Small intestine (tissue), 7 donors: ENCODE results near the gene CCDC106. TPM values are rescaled to one million over a fixed set of nuclear protein-coding genes. Genes with fewer than 3 reads are reported as not detected.

ENCODE experiments used
- DNase-seq, 2 donors: peaks; one replicate each; pipeline versions ENCODE4 v3.0.0 to v3.0.0-alpha.2; 2013
- FAIRE-seq: peaks from 2 replicates; lab custom pipeline; 2012; peaks lifted over from hg19 to GRCh38; lab: Jason Lieb, UNC
- H3K27ac ChIP-seq, 3 donors: one replicate each; pipeline ENCODE4 v1.5.1; 2013; ENCODE audit warnings: low read length in 2 of 3, mild to moderate bottlenecking in 2 of 3, control low read depth in 1 of 3, inconsistent platforms in 1 of 3, low read depth in 1 of 3, moderate library complexity in 1 of 3
- H3K27me3 ChIP-seq, 3 donors: one replicate each; pipeline ENCODE4 v1.6.1; 2013; ENCODE audit warnings: low read length in 3 of 3, inconsistent platforms in 1 of 3; ENCODE audit not compliant: control insufficient read depth in 3 of 3, insufficient read depth in 3 of 3
- H3K36me3 ChIP-seq, 3 donors: one replicate each; pipeline ENCODE4 v1.6.1; 2013; ENCODE audit warnings: low read length in 3 of 3, inconsistent platforms in 1 of 3, low read depth in 1 of 3, mild to moderate bottlenecking in 1 of 3, moderate library complexity in 1 of 3; ENCODE audit not compliant: control insufficient read depth in 3 of 3, insufficient read depth in 2 of 3
- H3K4me1 ChIP-seq, 3 donors: one replicate each; pipeline ENCODE4 v1.6.1; 2013; ENCODE audit warnings: low read length in 2 of 3, inconsistent platforms in 1 of 3, low read depth in 1 of 3, mild to moderate bottlenecking in 1 of 3, moderate library complexity in 1 of 3; ENCODE audit not compliant: control insufficient read depth in 3 of 3, insufficient read depth in 2 of 3
- H3K4me3 ChIP-seq, 3 donors: one replicate each; pipeline ENCODE4 v1.5.1; 2013; ENCODE audit warnings: low read length in 3 of 3, control low read depth in 1 of 3, inconsistent platforms in 1 of 3, low read depth in 1 of 3, mild to moderate bottlenecking in 1 of 3, moderate library complexity in 1 of 3
- H3K9me3 ChIP-seq, 2 donors: one replicate each; pipeline ENCODE4 v1.6.1; 2013; ENCODE audit warnings: low read depth in 1 of 2, low read length in 1 of 2; ENCODE audit not compliant: control insufficient read depth in 2 of 2, insufficient read depth in 1 of 2
- WGBS, 3 donors: extraction: QIAGEN DNeasy Blood & Tissue Kit; methylation state at CpG; one replicate each; pipeline ENCODE4 v1.1.7; 2013; 5-methylcytosine and 5-hydroxymethylcytosine counted together
- polyA plus RNA-seq, 4 donors: library from polyadenylated mRNA; stranded (reverse) in 3 of 4; unstranded in 1 of 4; fragments of 200-250 nt in 3 of 4; fragments of 120-200 nt in 1 of 4; gene quantifications; one replicate each; pipeline versions ENCODE4 v1.2.1 to v1.2.3, GENCODE V29; 2013
- donor health status: healthy with polysubstance abuse.
- donor health status: control.
- donor health status: control.
- donor health status: Bipolar disorder and iron deficiency.
- donor health status: healthy.

CCDC106 gene
- polyA plus RNA-seq, 4 donors: 2.5 to 12.1 (median 5.6) TPM

GRCh38 chr19:55623130-55623529, 24.9 kb upstream of the CCDC106 start:
- Histone ChIP-seq H3K4me1 (peaks cover 4 to 13% (median 5%) of the 10 kb centered on the region in 3 donors), H3K27ac (no peak overlapping the region), H3K27me3 (no peaks in the 10 kb centered on the region), H3K4me3 (no peak overlapping the region), H3K36me3 (peaks cover 0 to 32% (median 0%) of the 10 kb centered on the region in 3 donors), H3K9me3 (no peaks in the 10 kb centered on the region)
- FAIRE-seq (no peak), DNase-seq (no peak)
- WGBS, 3 donors: 95 to 96% (median 96%) methylated on average over 7 of the region's 7 CpGs

- Histone ChIP-seq H3K27ac (peak overlapping the region in 2 of 3 donors; percentile 29 to 39), H3K4me1 (peaks cover 4 to 13% (median 5%) of the 10 kb centered on the region in 3 donors), H3K9me3 (no peaks in the 10 kb centered on the region), H3K27me3 (no peaks in the 10 kb centered on the region), H3K4me3 (peak overlapping the region in 1 of 3 donors; percentile 4), H3K36me3 (peaks cover 0 to 30% (median 0%) of the 10 kb centered on the region in 3 donors)
- no peak for DNase-seq
- no peak for FAIRE-seq
- 64 to 70% (median 68%) methylated on average over 7 of the region's 7 CpGs for WGBS, 3 donors
Measured at GRCh38 chr19:55623561-55623960, 24.5 kb upstream of the CCDC106 start.

DNA sequence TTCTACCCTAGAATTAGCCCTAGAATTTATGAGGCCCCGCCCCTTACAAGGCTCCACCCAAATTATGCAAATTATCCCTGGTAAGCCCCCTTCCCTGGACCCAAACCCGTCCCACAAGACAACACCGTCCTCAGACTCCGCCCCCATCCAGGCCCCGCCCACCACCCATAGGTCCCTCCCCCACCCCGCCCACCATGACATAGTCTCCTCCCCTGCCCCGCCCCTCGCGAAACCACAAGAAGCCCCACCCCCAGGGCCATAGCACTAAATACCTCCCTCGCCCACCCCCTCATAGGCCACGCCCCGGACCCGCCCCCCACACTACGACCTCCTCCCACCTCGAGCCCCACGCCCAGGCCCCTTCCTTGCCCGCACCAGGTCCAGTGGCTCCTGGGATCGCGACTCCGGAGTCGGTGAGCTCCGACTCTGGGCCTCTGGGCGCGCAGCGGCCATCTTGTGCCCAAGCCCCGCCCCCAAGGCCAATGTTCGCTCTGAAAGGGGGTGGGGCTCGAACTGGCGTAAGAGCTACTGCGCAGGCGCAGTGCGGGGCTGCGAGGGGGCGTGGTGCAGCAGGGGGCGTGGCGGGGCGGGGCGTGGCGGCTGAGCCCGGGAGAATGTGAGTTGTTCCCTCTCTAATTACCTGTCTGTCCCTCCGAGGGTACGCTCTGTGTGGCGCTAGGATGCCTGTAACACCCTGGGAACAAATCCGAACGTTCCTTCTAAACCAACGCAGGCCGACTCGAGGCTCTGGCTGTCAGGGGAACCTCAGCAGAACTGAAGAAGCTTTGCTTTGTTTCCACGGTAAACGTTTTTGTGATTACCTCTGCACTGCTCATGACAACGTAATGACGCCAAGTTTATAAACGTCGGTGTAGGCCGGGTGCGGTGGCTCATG, 23.7 kb upstream of the CCDC106 start, which contains the start of gene ZNF784:
TSS of gene ZNF784 (minus strand) at position 458 of the 895 bp plus-strand sequence. CDS start at position 453, 5 bp downstream.
- H3K27ac ChIP-seq: peak within 1 kb of the TSS; percentile 86 to 98 (median 91)
- FAIRE-seq (no peak), DNase-seq (peak; percentile 92 to 96)
- peak within 1 kb of the TSS; percentile 51 to 67 (median 67) for H3K4me3 ChIP-seq
- no peaks in the 10 kb centered on the region for H3K9me3 ChIP-seq
- no peaks in the 10 kb centered on the region for H3K27me3 ChIP-seq
- 0 to 1% (median 0%) methylated on average over 50 to 56 of the region's 56 CpGs for whole genome bisulfite sequencing, 3 donors
- peaks cover 4 to 13% (median 5%) of the 10 kb centered on the region in 3 donors for H3K4me1 ChIP-seq
- H3K36me3 ChIP-seq: peaks cover 0 to 30% (median 0%) of the 10 kb centered on the region in 3 donors

GRCh38 chr19:55625004-55625326, 23.0 kb upstream of the CCDC106 start:
- Histone ChIP-seq H3K4me1 (peaks cover 4 to 13% (median 5%) of the 10 kb centered on the region in 3 donors), H3K27ac (peak overlapping the region in 2 of 3 donors; percentile 67 to 91), H3K9me3 (no peaks in the 10 kb centered on the region), H3K36me3 (peaks cover 0 to 28% (median 0%) of the 10 kb centered on the region in 3 donors), H3K27me3 (no peaks in the 10 kb centered on the region), H3K4me3 (peak overlapping the region; percentile 17 to 67 (median 51))
- DNase-seq (no peak), FAIRE-seq (no peak)
- whole genome bisulfite sequencing, 3 donors: 29 to 45% (median 36%) methylated on average over 11 of the region's 11 CpGs

GRCh38 chr19:55626350-55626749, 21.7 kb upstream of the CCDC106 start:
- no peak for FAIRE-seq
- Histone ChIP-seq H3K27me3 (no peaks in the 10 kb centered on the region), H3K9me3 (no peaks in the 10 kb centered on the region), H3K27ac (peak overlapping the region in 1 of 3 donors; percentile 61), H3K36me3 (peaks cover 0 to 17% (median 0%) of the 10 kb centered on the region in 3 donors), H3K4me3 (no peak overlapping the region), H3K4me1 (peaks cover 4 to 13% (median 5%) of the 10 kb centered on the region in 3 donors)
- DNase-seq: peak in 1 of 2 donors; percentile 75
- WGBS, 3 donors: 9 to 49% (median 22%) methylated on average over 11 of the region's 11 CpGs

- no peaks in the 10 kb centered on the region for H3K27me3 ChIP-seq
- no peak overlapping the region for H3K4me3 ChIP-seq
- 23 to 30% (median 28%) methylated on average over 3 of the region's 3 CpGs for WGBS, 3 donors
- H3K27ac ChIP-seq: peak overlapping the region in 1 of 3 donors; percentile 52
- H3K9me3 ChIP-seq: no peaks in the 10 kb centered on the region
- peaks cover 3 to 10% (median 8%) of the 10 kb centered on the region in 3 donors for H3K4me1 ChIP-seq
- FAIRE-seq (no peak), DNase-seq (peak; percentile 94 to 95)
- H3K36me3 ChIP-seq: peaks cover 0 to 6% (median 0%) of the 10 kb centered on the region in 3 donors
Measured at GRCh38 chr19:55632463-55632834, 15.6 kb upstream of the CCDC106 start.

- FAIRE-seq (no peak), DNase-seq (no peak)
- no peaks in the 10 kb centered on the region for H3K9me3 ChIP-seq
- H3K4me3 ChIP-seq: no peak overlapping the region
- H3K36me3 ChIP-seq: peaks cover 0 to 16% (median 0%) of the 10 kb centered on the region in 3 donors
- peaks cover 3 to 10% (median 8%) of the 10 kb centered on the region in 3 donors for H3K4me1 ChIP-seq
- WGBS, 3 donors: 78 to 91% (median 89%) methylated on average over 8 of the region's 8 CpGs
- H3K27ac ChIP-seq: no peak overlapping the region
- H3K27me3 ChIP-seq: no peaks in the 10 kb centered on the region
Measured at GRCh38 chr19:55633861-55634260, 14.2 kb upstream of the CCDC106 start.

DNA sequence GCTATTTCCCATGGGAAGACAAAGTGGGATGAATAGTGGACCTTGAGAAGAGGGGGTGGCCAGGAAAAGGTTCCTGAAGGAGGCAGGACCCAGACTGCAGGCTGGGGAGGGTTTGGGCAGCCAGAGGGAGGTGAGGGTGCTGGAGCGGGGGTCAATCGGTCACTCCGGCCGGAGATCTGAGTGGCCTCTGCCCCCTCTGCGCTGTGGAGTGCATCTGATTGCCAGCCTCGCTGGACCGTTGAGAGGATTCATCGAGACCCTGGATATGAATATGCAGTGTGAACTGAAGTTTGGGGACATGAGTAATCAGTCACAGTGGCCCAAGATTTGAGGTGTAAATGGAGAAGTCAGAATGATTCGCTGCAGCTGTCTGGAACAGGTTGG, 12.7 kb upstream of the CCDC106 start:
- FAIRE-seq (no peak), DNase-seq (no peak)
- peaks cover 0 to 19% (median 0%) of the 10 kb centered on the region in 3 donors for H3K36me3 ChIP-seq
- peak overlapping the region; percentile 83 to 96 (median 96) for H3K4me3 ChIP-seq
- peaks cover 4 to 15% (median 10%) of the 10 kb centered on the region in 3 donors for H3K4me1 ChIP-seq
- WGBS, 3 donors: 4 to 7% (median 6%) methylated on average over 9 of the region's 9 CpGs
- H3K27ac ChIP-seq: peak overlapping the region; percentile 79 to 100 (median 92)
- no peaks in the 10 kb centered on the region for H3K27me3 ChIP-seq
- no peaks in the 10 kb centered on the region for H3K9me3 ChIP-seq
